NCI-H510A treated with DMSO at 0.1 percent for 48 hours (cell line): Measurements from ENCODE around the gene PDILT.

ENCODE experiments used
- DNase-seq: peaks from one replicate; lab custom pipeline; 2025; lab: John Stamatoyannopoulos, UW

PDILT gene

GRCh38 chr16:20359997-20360396, 44.5 kb downstream of the PDILT start:
- no peak for DNase-seq

- DNase-seq = no peak
These were observed 49.3 kb downstream of the PDILT start for GRCh38 chr16:20355114-20355782.

GRCh38 chr16:20353379-20353778, 51.2 kb downstream of the PDILT start:
- no peak for DNase-seq

- no peak for DNase-seq
These were observed 51.9 kb downstream of the PDILT start, which contains the start of gene UMOD for GRCh38 chr16:20352615-20353014. Gene UMOD, minus strand, starts transcription at chr16:20352715. Its CDS starts 1,978 bp downstream, at chr16:20350737.

- DNase-seq = no peak
These were observed 54.9 kb downstream of the PDILT start for GRCh38 chr16:20349615-20350014.

- peak; percentile 65 for DNase-seq
These were observed 56.0 kb downstream of the PDILT start for GRCh38 chr16:20348365-20349185.

- no peak for DNase-seq
These were observed 56.7 kb downstream of the PDILT start for GRCh38 chr16:20347666-20348364.

GRCh38 chr16:20344611-20345010, 59.9 kb downstream of the PDILT start:
- no peak for DNase-seq

GRCh38 chr16:20339744-20340143, 64.8 kb downstream of the PDILT start:
- DNase-seq = no peak

GRCh38 chr16:20336955-20337354, 67.6 kb downstream of the PDILT start:
- DNase-seq = peak; percentile 41

- DNase-seq = no peak
These were observed 70.1 kb downstream of the PDILT start for GRCh38 chr16:20334396-20334795.

- DNase-seq = no peak
These were observed 71.4 kb downstream of the PDILT start for GRCh38 chr16:20333120-20333519.

GRCh38 chr16:20332411-20332810, 72.1 kb downstream of the PDILT start:
- no peak for DNase-seq

- no peak for DNase-seq
These were observed 72.9 kb downstream of the PDILT start for GRCh38 chr16:20331635-20332034.

GRCh38 chr16:20329392-20330138, 75.0 kb downstream of the PDILT start:
- DNase-seq = no peak

- DNase-seq = peak; percentile 87
These were observed 77.0 kb downstream of the PDILT start, which contains the start of gene GP2 for GRCh38 chr16:20327444-20328041. Gene GP2, minus strand, starts transcription at chr16:20327513. Its CDS starts 1,082 bp downstream, at chr16:20326431.

GRCh38 chr16:20326321-20326720, 78.2 kb downstream of the PDILT start:
- no peak for DNase-seq

- no peak for DNase-seq
These were observed 79.5 kb downstream of the PDILT start for GRCh38 chr16:20325005-20325404.

GRCh38 chr16:20323591-20324117, 80.9 kb downstream of the PDILT start:
- DNase-seq = peak; percentile 92

GRCh38 chr16:20322696-20323095, 81.8 kb downstream of the PDILT start:
- no peak for DNase-seq

- DNase-seq = no peak
These were observed 82.9 kb downstream of the PDILT start for GRCh38 chr16:20321671-20322070.
